A673 (cell line): ENCODE data around the gene EXD3. TPM values are rescaled to one million over a fixed set of nuclear protein-coding genes. Genes with fewer than 3 reads are reported as not detected.

ENCODE experiments used
- BruUV-seq: library from RNA; stranded (reverse); fragments of 400-500 nt; replicated peaks from 2 replicates; lab custom pipeline; 2021; lab: Mats Ljungman, UMichigan
- CTCF ChIA-PET: fragments of 300-600 bp; sonication (Branson Sonifier 250); formaldehyde crosslinking; loops from one replicate; lab custom pipeline; 2022; ENCODE audit warnings: antibody characterized with exemption; lab: Charles Lee
- POLR2A ChIA-PET: fragments of 300-600 bp; sonication (Branson Sonifier 250); formaldehyde crosslinking; loops from one replicate; lab custom pipeline; 2022; ENCODE audit warnings: antibody characterized with exemption; ENCODE audit not compliant: low non-redundant PET; lab: Charles Lee
- DNase-seq: peaks from one replicate; pipeline ENCODE4 v3.0.0-alpha.2; 2015; ENCODE audit warnings: low spot score
- H3K27ac ChIP-seq: fragments of 200-600 bp; sonication (generic); 2 replicates; pipeline ENCODE4 v1.5.1; 2016; ENCODE audit warnings: mixed run types, low read depth, mild to moderate bottlenecking, mixed read lengths, antibody characterized with exemption, low read length; ENCODE audit not compliant: poor library complexity, severe bottlenecking
- H3K27me3 ChIP-seq: fragments of 200-600 bp; sonication (generic); replicated peaks from 2 replicates; pipeline ENCODE4 v1.6.1; 2017; ENCODE audit warnings: mixed run types, low read depth, mild to moderate bottlenecking, mixed read lengths, antibody characterized with exemption, low read length; ENCODE audit not compliant: insufficient read depth, poor library complexity
- H3K36me3 ChIP-seq: fragments of 200-600 bp; sonication (generic); 2 replicates; pipeline ENCODE4 v1.6.1; 2016; ENCODE audit warnings: mixed run types, mild to moderate bottlenecking, mixed read lengths, antibody characterized with exemption, low read length; ENCODE audit not compliant: insufficient read depth, poor library complexity, severe bottlenecking
- H3K4me1 ChIP-seq: fragments of 200-600 bp; sonication (generic); 2 replicates; pipeline ENCODE4 v1.6.1; 2017; ENCODE audit warnings: mixed run types, mild to moderate bottlenecking, mixed read lengths, antibody characterized with exemption, low read length; ENCODE audit not compliant: insufficient read depth, poor library complexity, severe bottlenecking
- H3K4me3 ChIP-seq: fragments of 200-600 bp; sonication (generic); 2 replicates; pipeline ENCODE4 v1.5.1; 2016; ENCODE audit warnings: low read depth, mixed run types, mild to moderate bottlenecking, mixed read lengths, low read length; ENCODE audit not compliant: poor library complexity, severe bottlenecking
- H3K9me3 ChIP-seq: fragments of 200-600 bp; sonication (generic); 2 replicates; pipeline ENCODE4 v1.6.1; 2016; ENCODE audit warnings: mixed run types, low read depth, mild to moderate bottlenecking, mixed read lengths, antibody characterized with exemption, low read length; ENCODE audit not compliant: poor library complexity, severe bottlenecking
- CTCF ChIP-seq: fragments of 300-800, 200-600 bp; sonication (generic); conservative IDR thresholded peaks from 2 replicates; pipeline ENCODE4 v1.5.1; 2017; ENCODE audit warnings: low read depth, mild to moderate bottlenecking, antibody characterized with exemption, low read length, moderate library complexity, mixed read lengths
- EZH2 ChIP-seq: fragments of 200-600 bp; sonication (generic); IDR thresholded peaks from 2 replicates; pipeline ENCODE4 v1.6.1; 2017; ENCODE audit warnings: borderline replicate concordance, low read depth, mild to moderate bottlenecking, mixed read lengths, antibody characterized with exemption, low read length; ENCODE audit not compliant: poor library complexity, severe bottlenecking
- intact Hi-C: fragments of 100-400 bp; cut with micrococcal nuclease; formaldehyde crosslinking; loops from one replicate; pipeline ENCODE4 v1.10.0; 2022; ENCODE audit not compliant: unreplicated experiment
- total RNA-seq: library from RNA; stranded (reverse); gene quantifications from 2 replicates; pipeline ENCODE4 v1.2.3, GENCODE V29; 2021

The EXD3 gene
- total RNA-seq, 1 experiment from 2014 or later = 6.3 TPM

- no peaks in the 10 kb centered on the region for H3K27me3 ChIP-seq
- no peak overlapping the region for H3K27ac ChIP-seq
- no TSS peak for BruUV-seq
- H3K4me1 ChIP-seq = peaks cover 33% of the 10 kb centered on the region
- H3K36me3 ChIP-seq = no peaks in the 10 kb centered on the region
- H3K9me3 ChIP-seq = no peaks in the 10 kb centered on the region
- no peak for DNase-seq
- intact Hi-C loops = no loop called here
- POLR2A ChIA-PET = no interaction called here
- CTCF ChIA-PET = no interaction called here
- TF ChIP-seq CTCF (no peak), EZH2 (no peak)
- H3K4me3 ChIP-seq = no peak overlapping the region
Observed at GRCh38 chr9:137308057-137308619, 114.8 kb downstream of the EXD3 start.

- intact Hi-C loops = no loop called here
- H3K36me3 ChIP-seq = no peaks in the 10 kb centered on the region
- DNase-seq = no peak
- H3K27ac ChIP-seq = no peak overlapping the region
- TF ChIP-seq CTCF (no peak), EZH2 (no peak)
- BruUV-seq = no TSS peak
- no peak overlapping the region for H3K4me3 ChIP-seq
- CTCF ChIA-PET = no interaction called here
- no peaks in the 10 kb centered on the region for H3K9me3 ChIP-seq
- POLR2A ChIA-PET = no interaction called here
- H3K4me1 ChIP-seq = peaks cover 40% of the 10 kb centered on the region
- no peaks in the 10 kb centered on the region for H3K27me3 ChIP-seq
Observed at GRCh38 chr9:137307255-137308056, 115.5 kb downstream of the EXD3 start.

- CTCF ChIA-PET = no interaction called here
Observed at GRCh38 chr9:137306850-137307254, 116.1 kb downstream of the EXD3 start.

More at GRCh38 chr9:137306850-137307254, 116.1 kb downstream of the EXD3 start:
- TF ChIP-seq EZH2 = no peak
- no peak for TF ChIP-seq CTCF
- Histone ChIP-seq H3K9me3 (no peaks in the 10 kb centered on the region), H3K4me1 (peaks cover 41% of the 10 kb centered on the region), H3K27me3 (no peaks in the 10 kb centered on the region), H3K36me3 (no peaks in the 10 kb centered on the region), H3K4me3 (no peak overlapping the region), H3K27ac (no peak overlapping the region)
- BruUV-seq = no TSS peak
- POLR2A ChIA-PET = no interaction called here
- intact Hi-C loops = no loop called here
- no peak for DNase-seq
